ENCODE measurements around the gene PDGFB. TPM values are rescaled to one million over a fixed set of nuclear protein-coding genes. Genes with fewer than 3 reads are reported as not detected.

The PDGFB gene
- total RNA-seq, 1 experiment from 2014 or later: 13.1 TPM

- TF ChIP-seq ZNF274 (IDR thresholded peaks at IDR 0.05; ENCODE audit: low read depth, low read length) (no peak), SP1 (IDR thresholded peaks at IDR 0.05; ENCODE audit: low read depth) (no peak), ZFX (IDR thresholded peaks at IDR 0.05) (no peak), CEBPB (IDR thresholded peaks at IDR 0.05; ENCODE audit: low read depth) (no peak), RAD21 (IDR thresholded peaks at IDR 0.05; ENCODE audit: low read depth) (no peak), CBX3 (IDR thresholded peaks at IDR 0.05; ENCODE audit: low read depth) (no peak)
- TF ChIP-seq, protein P1, sequence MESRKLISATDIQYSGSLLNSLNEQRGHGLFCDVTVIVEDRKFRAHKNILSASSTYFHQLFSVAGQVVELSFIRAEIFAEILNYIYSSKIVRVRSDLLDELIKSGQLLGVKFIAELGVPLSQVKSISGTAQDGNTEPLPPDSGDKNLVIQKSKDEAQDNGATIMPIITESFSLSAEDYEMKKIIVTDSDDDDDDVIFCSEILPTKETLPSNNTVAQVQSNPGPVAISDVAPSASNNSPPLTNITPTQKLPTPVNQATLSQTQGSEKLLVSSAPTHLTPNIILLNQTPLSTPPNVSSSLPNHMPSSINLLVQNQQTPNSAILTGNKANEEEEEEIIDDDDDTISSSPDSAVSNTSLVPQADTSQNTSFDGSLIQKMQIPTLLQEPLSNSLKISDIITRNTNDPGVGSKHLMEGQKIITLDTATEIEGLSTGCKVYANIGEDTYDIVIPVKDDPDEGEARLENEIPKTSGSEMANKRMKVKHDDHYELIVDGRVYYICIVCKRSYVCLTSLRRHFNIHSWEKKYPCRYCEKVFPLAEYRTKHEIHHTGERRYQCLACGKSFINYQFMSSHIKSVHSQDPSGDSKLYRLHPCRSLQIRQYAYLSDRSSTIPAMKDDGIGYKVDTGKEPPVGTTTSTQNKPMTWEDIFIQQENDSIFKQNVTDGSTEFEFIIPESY (IDR thresholded peaks at IDR 0.05; ENCODE audit: extremely low read depth, insufficient replicate concordance, low read length): no peak
These were observed 18.4 kb downstream of the PDGFB start (continued) for GRCh38 chr22:39226353-39226752.

DNA sequence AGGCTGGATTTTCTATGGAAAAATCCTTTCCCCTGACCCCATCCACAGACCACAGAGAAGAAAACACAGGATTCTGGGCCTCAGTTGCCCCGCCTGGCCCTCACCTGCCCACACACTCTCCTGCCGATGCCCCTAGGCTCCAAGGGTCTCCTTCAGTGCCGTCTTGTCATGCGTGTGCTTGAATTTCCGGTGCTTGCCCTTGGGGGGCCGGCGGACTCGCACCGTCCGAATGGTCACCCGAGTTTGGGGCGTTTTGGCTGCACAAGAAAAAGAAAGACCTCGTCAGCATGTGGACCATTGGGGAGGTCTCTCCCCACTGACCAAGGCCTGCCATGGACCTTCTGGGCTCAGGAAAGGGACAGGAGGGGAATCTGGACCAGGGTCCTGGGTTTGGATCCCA lies 19.2 kb downstream of the PDGFB start:
- ChIA-PET RAD21 (ENCODE audit: low non-redundant PET in 1 of 2, low total read pairs in 2 of 2, uncharacterized antibody in 2 of 2, unreplicated experiment in 2 of 2) (no interaction called here), POLR2A (no interaction called here), CTCF (no interaction called here)
- H3K9me3 ChIP-seq (ENCODE audit: control insufficient read depth in 1 of 2, insufficient read depth in 1 of 2, low read depth in 1 of 2, low read length in 2 of 2): no peaks in the 10 kb centered on the region
- no peaks in the 10 kb centered on the region for H3K9me2 ChIP-seq (ENCODE audit: insufficient read depth)
- H3K9ac ChIP-seq (ENCODE audit: low read length): no peak overlapping the region
- no peaks in the 10 kb centered on the region for H3K27me3 ChIP-seq (ENCODE audit: insufficient read depth, low read length)
- peaks cover 2 to 19% of the 10 kb centered on the region in 2 experiments; a peak in 1 of 4 replicates for H3K36me3 ChIP-seq (ENCODE audit: control insufficient read depth in 1 of 2, insufficient read depth in 2 of 2, low read length in 2 of 2)
- no peak for ATAC-seq
- BruUV-seq (replicated peaks): no TSS peak
- no peak overlapping the region for H3K4me2 ChIP-seq (ENCODE audit: low read length)
- no peaks in the 10 kb centered on the region for H3K79me2 ChIP-seq (ENCODE audit: insufficient read depth, low read length)
- intact Hi-C loops (cut with micrococcal nuclease): no loop called here
- no peak overlapping the region for H2AFZ ChIP-seq (ENCODE audit: low read depth, low read length, poor library complexity, severe bottlenecking)
- no peak for TF ChIP-seq RAD21 (IDR thresholded peaks at IDR 0.05; ENCODE audit: low read depth)
- TF ChIP-seq, protein P2, sequence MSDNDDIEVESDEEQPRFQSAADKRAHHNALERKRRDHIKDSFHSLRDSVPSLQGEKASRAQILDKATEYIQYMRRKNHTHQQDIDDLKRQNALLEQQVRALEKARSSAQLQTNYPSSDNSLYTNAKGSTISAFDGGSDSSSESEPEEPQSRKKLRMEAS (IDR thresholded peaks at IDR 0.05): no peak
- no peak for TF ChIP-seq POLR2A (IDR thresholded peaks at IDR 0.05; ENCODE audit: borderline replicate concordance, extremely low read depth, insufficient read depth, insufficient read length)
- TF ChIP-seq SP1 (IDR thresholded peaks at IDR 0.05; ENCODE audit: low read depth): no peak
- no peak for TF ChIP-seq EZH2phosphoT487 (IDR thresholded peaks at IDR 0.05; ENCODE audit: borderline replicate concordance)
- no peak for TF ChIP-seq JUND (IDR thresholded peaks at IDR 0.05)
- TF ChIP-seq FOSL1 (IDR thresholded peaks at IDR 0.05; ENCODE audit: low read depth): no peak
- no peak for TF ChIP-seq SRF (IDR thresholded peaks at IDR 0.05; ENCODE audit: low read depth)
- no peaks in the 10 kb centered on the region; a peak in 1 of 4 replicates for H3K4me1 ChIP-seq (ENCODE audit: control insufficient read depth in 1 of 2, insufficient read depth in 2 of 2, low read length in 2 of 2)
- no peak for DNase-seq (ENCODE audit: low read depth, low spot score)
- no peak overlapping the region for H3K27ac ChIP-seq (ENCODE audit: low read depth, low read length)
- no peaks in the 10 kb centered on the region for H4K20me1 ChIP-seq (ENCODE audit: insufficient read depth)
- H3K4me3 ChIP-seq (replicated peaks in 1 of 2; ENCODE audit: low read depth in 1 of 2, low read length in 2 of 2): no peak overlapping the region

All from HCT116 (cell line).